Fibroblast of villous mesenchyme (primary cell): ENCODE measurements around the gene KIAA1755. TPM values are rescaled to one million over a fixed set of nuclear protein-coding genes. Genes with fewer than 3 reads are reported as not detected.
A peak's percentile ranks its signal among the peaks of the same experiment; 100 is the strongest.

ENCODE experiments used
- DNase-seq: peaks from one replicate; pipeline ENCODE4 v3.0.0-alpha.2; 2010; ENCODE audit warnings: low read depth
- H3K4me3 ChIP-seq: 2 replicates; pipeline ENCODE4 v1.5.1; 2011; ENCODE audit warnings: low read depth, mild to moderate bottlenecking, low read length
- total RNA-seq: library from RNA; depleted of rRNA; stranded (reverse); fragments of >200 nt; gene quantifications from 2 replicates; pipeline ENCODE4 v1.2.3, GENCODE V29; 2012
- TF ChIP-seq, protein P1 (sequence below): IDR thresholded peaks from 2 replicates; pipeline ENCODE4 v1.5.1; 2012; ENCODE audit warnings: low read depth, mild to moderate bottlenecking, low read length; ENCODE audit not compliant: insufficient read depth

The KIAA1755 gene
- total RNA-seq, 1 donor: 1.3 TPM

DNA sequence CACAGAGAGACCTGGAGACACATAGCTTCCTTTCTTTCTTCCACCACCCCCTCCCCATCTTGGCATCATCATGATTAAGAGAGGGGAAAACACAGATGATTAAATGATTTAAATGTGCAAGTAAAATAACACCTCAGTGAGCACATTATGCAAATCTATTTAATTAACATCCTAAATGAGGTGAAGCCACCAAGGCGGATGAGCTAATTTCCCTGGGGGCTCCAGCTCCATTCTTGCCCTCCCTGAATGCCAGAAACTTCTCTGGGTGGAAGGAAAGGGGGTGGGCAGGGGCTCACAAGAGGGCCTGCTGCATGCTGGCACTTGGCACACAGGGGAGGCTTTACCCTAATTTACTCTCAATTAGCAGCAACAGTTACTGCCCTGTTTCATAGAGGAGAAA, 62.9 kb downstream of the KIAA1755 start:
- DNase-seq: no peak
- no peak overlapping the region for H3K4me3 ChIP-seq
- TF ChIP-seq, protein P1, sequence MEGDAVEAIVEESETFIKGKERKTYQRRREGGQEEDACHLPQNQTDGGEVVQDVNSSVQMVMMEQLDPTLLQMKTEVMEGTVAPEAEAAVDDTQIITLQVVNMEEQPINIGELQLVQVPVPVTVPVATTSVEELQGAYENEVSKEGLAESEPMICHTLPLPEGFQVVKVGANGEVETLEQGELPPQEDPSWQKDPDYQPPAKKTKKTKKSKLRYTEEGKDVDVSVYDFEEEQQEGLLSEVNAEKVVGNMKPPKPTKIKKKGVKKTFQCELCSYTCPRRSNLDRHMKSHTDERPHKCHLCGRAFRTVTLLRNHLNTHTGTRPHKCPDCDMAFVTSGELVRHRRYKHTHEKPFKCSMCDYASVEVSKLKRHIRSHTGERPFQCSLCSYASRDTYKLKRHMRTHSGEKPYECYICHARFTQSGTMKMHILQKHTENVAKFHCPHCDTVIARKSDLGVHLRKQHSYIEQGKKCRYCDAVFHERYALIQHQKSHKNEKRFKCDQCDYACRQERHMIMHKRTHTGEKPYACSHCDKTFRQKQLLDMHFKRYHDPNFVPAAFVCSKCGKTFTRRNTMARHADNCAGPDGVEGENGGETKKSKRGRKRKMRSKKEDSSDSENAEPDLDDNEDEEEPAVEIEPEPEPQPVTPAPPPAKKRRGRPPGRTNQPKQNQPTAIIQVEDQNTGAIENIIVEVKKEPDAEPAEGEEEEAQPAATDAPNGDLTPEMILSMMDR: no peak

DNA sequence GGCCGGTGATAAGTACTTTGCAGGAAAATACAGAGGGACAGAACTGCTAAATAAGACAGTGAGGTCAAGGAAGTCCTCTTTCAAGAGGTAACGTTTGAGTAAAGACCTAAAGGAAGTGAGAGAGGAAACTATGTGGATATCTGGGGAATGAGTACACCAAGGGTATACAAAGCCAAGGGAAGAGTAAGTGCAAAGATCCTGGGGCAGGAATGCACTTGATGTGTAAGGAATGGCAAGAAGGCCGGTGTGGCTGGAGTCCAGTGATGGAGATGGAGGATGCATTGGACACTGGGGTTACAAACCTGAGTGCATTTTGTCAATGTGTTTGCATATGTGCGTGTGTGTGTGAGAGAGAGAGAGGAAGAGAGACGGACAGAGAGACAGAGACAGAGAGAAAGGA, 63.3 kb downstream of the KIAA1755 start:
- TF ChIP-seq, protein P1: no peak

DNA sequence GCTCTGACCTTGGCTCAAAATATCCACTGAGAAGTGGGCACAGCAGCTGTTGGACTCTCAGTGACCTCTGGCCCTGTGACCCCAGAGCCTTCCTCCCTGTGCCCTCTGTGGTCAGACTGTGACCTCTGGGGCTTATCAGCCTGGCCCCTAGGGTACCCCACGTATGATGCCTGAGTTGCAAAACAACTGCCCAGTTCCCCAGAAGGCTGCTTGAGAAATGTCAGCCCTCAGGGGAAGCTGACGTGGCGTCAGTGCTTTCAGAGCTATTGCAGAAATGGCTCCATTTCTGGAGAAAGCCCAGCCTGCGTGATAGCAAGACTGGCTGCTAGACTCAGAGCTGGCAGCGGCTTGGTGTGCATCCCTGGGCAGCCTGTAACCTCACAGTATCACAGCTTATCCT, 63.9 kb downstream of the KIAA1755 start:
- TF ChIP-seq, protein P1: no peak
- peak; percentile 94 for DNase-seq
- H3K4me3 ChIP-seq: no peak overlapping the region

More for the DNA sequence above, 63.3 kb downstream of the KIAA1755 start:
- no peak overlapping the region for H3K4me3 ChIP-seq
- no peak for DNase-seq

DNA sequence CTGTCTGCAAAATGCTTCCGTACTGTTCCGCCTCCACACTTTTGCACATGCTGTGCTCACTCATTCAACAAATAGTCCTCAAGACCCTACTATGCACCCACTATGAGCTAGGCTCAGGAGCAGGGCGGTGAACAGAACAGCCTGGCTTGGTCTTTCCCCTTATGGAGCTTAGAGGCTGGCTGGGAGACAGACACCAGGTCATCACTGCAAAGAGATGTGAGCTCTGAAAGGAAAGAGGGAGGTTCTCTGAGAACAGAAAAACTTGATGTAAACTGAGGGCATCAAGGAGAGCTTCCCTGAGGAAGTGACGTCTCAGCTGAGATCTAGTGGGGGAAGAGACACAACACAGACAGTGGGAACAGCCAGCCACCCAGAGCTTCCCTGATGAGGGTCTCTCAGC, 64.5 kb downstream of the KIAA1755 start:
- no peak for DNase-seq
- H3K4me3 ChIP-seq: no peak overlapping the region
- TF ChIP-seq, protein P1: no peak

DNA sequence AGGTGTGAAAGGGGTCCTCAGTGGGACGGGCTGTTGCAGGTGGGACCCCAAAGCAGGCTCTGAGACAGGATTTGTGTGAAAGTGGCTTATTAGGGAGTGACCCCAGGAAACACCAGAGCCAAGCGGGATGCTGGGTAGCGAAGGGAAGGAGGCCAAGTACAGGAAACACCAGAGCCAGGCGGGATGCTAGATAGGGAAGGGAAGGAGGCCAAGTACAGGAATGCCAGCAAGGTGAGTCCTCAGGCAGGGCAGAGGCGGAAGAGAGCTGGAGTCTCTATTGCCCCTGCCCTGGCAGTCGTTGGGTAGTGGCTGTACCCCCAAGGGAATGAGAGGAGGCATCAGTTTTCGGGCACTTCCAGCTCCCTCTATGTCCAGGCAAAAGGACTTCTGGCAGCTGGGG, 65.0 kb downstream of the KIAA1755 start:
- TF ChIP-seq, protein P1: no peak
- H3K4me3 ChIP-seq: no peak overlapping the region
- DNase-seq: no peak

DNA sequence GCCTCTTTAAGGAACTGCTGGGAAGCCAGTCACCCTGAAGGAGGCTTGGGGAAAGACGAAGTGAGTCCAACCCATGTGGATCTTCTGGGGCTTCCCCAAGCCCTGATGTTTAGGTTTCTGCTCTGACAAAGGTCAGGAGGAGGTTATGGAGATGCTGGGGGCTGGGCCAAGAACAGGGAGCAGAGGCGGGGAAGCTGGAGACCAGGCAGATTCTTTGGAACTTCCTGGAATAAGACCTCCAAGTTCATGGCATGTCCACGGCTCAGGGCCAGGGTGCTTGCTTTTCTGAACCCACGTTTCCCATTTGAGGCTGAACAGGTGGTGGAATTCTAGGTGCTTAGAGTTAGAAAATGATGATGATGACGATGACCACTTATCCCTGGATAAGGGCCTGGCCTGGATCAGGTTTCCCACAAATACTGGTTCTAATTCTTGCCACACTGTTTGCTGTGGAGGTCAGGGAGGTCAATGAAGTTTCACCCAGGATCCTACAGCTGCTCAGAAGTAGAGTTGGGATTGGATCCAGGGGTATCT, 65.5 kb downstream of the KIAA1755 start:
- DNase-seq: no peak
- TF ChIP-seq, protein P1: no peak
- no peak overlapping the region for H3K4me3 ChIP-seq

DNA sequence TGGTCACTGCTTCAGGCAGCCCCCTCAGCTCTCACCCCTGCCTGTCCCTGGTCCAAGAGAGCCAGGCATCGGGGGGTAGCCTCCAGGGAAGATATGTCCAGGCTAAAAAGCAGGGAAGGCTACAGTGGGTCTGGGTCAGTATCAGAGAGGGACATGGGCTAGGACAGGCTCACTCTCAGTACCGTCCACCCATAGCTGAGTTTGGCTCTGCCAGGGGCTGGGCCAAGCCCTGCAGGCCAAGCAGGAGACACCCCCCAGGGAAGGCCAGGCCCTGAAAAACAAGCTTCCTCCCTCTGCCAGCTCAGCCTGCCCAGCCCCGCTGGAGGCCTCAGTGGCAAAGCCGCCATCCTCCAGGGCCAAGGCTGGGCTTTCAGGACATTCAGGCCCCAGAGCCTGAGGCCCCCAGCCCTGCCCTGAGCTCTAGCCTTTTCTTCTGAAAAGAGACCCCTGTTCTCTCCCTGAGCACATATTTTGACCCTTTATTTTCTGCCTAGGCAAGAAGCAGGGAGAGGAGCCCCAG, 66.9 kb downstream of the KIAA1755 start:
- TF ChIP-seq, protein P1: no peak
- H3K4me3 ChIP-seq: no peak overlapping the region
- no peak for DNase-seq
